GM15510 (cell line): Measurements from ENCODE around the gene NRL.

Source experiments
- POLR2A ChIP-seq: IDR thresholded peaks from 3 replicates; pipeline ENCODE4 v1.6.1; 2011; ENCODE audit warnings: borderline replicate concordance; ENCODE audit not compliant: insufficient read length; ENCODE audit errors: extremely low read depth

NRL gene

DNA sequence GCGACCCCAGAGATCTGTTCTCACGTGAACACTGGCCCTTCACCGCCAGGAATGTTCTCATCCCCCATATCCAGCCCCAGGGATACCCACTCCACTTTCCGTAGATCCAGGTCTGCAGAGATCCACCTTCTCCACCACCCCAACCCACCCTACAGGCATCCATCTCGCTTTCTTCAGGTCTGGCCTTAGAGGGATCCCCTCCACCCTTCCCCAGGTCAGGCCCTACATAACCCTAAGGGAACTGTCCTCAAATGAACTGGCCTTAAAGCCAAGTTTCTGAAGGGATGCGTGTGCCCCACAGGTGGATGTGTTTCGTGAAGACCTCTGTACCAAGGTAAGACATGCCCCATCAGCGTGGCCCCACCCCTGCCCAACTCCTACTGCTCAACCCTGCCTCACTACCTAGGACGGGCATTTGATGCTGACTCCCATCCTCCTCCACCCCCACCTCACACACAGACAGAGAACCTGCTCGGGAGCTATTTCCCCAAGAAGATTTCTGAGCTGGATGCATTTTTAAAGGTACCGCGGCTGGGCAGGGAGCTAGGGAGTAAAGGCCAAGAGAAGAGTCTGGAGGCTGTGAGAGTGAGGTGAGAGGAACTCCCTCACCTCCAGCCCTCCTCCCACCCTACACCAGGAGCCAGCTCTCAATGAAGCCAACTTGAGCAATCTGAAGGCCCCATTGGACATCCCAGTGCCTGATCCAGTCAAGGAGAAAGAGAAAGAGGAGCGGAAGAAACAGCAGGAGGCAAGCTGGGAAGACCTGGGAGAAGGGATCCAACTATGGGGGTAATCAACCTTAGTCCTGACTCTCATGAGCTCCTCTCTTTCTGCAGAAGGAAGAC, 22.2 kb upstream of the NRL start:
- no peak for TF ChIP-seq POLR2A

GRCh38 chr14:24135834-24136683, 21.3 kb upstream of the NRL start, which contains the start of gene PSME1:
TSS of gene PSME1 (plus strand) at chr14:24136194. CDS start at chr14:24136263, 69 bp downstream.
- peak; percentile 77 for TF ChIP-seq POLR2A

DNA sequence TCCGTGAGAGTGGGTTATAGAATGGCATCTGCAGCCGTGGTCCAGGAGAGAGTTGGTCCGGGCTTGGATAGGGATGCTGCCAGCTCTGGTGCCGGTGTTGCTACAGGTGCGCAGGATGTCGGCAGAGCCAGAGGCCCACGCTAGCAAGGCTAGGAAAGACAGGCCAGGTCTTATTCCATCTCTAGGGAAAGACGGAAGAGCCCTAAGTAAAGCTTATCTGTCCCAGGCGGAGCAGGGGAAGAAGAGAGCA, 20.8 kb upstream of the NRL start:
- TF ChIP-seq POLR2A: no peak

GRCh38 chr14:24133735-24134134, 19.0 kb upstream of the NRL start:
- TF ChIP-seq POLR2A: no peak

- TF ChIP-seq POLR2A: no peak
Measured at GRCh38 chr14:24132976-24133375, 18.2 kb upstream of the NRL start.

- no peak for TF ChIP-seq POLR2A
Measured at GRCh38 chr14:24132061-24132685, 17.4 kb upstream of the NRL start.

DNA sequence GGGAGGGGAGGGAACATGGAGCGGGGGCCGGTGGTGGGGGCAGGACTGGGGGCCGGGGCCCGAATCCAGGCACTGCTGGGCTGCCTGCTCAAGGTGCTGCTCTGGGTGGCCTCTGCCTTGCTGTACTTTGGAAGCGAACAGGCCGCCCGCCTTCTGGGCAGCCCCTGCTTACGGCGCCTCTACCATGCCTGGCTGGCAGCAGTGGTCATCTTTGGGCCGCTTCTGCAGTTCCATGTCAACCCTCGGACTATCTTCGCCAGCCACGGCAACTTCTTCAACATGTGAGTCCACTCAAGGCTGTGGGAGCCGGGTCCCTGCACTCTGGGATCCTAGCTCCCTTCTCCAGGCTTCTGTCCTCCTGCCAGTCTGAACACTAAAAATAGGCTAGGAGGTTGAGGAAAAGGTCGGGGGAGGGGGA, 16.8 kb upstream of the NRL start:
- no peak for TF ChIP-seq POLR2A

GRCh38 chr14:24130717-24131548, 16.2 kb upstream of the NRL start:
- TF ChIP-seq POLR2A: no peak

- no peak for TF ChIP-seq POLR2A
Measured at GRCh38 chr14:24130380-24130716, 15.6 kb upstream of the NRL start, which contains the start of gene FITM1. TSS of gene FITM1 (plus strand) at chr14:24130659. CDS start at chr14:24131564, 905 bp downstream.

DNA sequence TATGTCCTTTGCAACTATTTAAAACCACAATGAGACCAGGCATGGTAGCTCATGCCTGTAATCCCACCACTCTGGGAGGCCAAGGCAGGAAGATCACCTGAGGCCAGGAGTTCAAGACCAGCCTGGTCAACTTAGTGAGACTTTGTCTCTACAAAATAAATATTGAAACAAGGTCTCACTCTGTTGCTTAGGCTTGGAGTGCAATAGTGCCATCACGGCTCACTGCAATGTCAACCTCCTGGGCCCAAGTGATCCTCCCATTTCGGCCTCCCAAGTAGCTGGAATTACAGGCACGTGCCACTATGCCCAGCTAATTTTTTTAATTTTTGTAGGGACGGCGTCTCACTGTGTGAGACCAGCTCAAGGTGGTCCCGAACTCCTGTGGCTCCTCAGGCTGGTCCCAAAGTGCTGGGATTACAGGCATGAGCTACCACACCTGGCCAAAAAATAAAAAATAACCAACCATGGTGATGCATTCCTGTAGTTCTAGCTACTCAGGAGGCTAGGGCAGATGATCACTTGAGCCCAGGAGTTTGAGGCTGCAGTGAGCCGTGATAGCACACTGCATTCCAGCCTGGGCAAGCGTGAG, 14.8 kb upstream of the NRL start:
- TF ChIP-seq POLR2A: no peak

DNA sequence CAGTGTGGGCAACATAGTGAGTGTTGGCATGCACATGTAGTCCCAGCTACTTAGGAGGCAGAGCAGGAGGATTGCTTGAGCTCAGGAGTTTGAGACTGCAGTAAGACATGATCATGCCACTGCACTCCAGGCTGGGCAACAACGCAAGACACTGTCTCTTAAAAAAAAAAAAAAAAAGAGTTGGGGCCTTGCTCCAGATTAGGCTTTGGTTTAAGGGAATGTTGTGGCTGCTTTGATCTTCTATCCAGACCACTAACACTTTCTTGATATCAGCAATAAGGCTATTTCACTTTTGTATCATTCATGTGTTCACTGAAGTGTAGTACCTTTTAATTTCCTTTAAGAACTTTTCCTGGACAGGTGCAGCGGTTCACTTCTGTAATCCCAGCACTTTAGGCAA, 12.9 kb upstream of the NRL start:
- TF ChIP-seq POLR2A: no peak

DNA sequence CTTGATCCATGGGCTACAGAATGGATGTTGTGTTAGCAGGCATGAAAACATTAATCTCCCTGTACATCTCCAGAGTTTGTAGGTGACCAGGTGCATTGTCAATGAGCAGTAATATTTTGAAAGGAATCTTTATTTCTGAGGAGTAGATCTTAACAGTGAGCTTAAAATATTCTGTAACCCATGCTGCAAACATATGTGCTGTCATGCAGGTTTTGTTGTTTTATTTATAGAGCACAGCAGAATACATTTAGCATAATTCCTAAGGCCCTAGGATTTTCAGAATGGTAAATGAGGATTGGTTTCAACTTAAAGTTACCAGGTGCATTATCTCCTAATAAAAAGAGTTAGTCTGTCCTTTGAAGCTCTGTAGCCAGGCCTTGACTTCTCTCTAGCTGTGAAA, 12.2 kb upstream of the NRL start:
- no peak for TF ChIP-seq POLR2A

- TF ChIP-seq POLR2A: no peak
Measured at GRCh38 chr14:24123424-24124417, 9.0 kb upstream of the NRL start.
